AG09319 (cell line): ENCODE data around the gene PALLD.

Source experiments
- DNase-seq: peaks from one replicate; pipeline ENCODE4 v3.0.0-alpha.2; 2010; ENCODE audit warnings: low read depth; ENCODE audit errors: extremely low read depth
- TF ChIP-seq, protein P1 (sequence below): IDR thresholded peaks from 2 replicates; pipeline ENCODE4 v1.5.1; 2011; ENCODE audit warnings: low read depth, mild to moderate bottlenecking, inconsistent platforms, low read length, moderate library complexity

The PALLD gene

DNA sequence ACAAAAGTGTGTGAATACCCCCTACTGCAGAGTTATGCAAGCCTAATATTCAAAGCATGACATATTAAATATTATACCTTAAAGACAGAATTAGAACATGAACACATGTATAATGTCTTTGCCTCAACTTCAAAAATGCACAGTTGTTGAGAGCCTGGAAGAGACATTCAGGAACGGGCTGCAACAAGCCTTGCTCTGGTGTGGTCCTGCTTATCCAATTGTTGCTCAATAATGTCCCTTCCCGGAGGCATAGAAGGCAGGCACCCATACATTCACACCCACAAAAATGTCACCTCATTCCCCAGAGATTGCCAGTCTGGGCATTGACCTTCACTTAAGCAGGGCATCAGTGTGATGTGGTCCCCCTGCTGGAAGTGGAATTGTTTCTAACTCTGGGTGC, 274.4 kb downstream of the PALLD start:
- TF ChIP-seq, protein P1, sequence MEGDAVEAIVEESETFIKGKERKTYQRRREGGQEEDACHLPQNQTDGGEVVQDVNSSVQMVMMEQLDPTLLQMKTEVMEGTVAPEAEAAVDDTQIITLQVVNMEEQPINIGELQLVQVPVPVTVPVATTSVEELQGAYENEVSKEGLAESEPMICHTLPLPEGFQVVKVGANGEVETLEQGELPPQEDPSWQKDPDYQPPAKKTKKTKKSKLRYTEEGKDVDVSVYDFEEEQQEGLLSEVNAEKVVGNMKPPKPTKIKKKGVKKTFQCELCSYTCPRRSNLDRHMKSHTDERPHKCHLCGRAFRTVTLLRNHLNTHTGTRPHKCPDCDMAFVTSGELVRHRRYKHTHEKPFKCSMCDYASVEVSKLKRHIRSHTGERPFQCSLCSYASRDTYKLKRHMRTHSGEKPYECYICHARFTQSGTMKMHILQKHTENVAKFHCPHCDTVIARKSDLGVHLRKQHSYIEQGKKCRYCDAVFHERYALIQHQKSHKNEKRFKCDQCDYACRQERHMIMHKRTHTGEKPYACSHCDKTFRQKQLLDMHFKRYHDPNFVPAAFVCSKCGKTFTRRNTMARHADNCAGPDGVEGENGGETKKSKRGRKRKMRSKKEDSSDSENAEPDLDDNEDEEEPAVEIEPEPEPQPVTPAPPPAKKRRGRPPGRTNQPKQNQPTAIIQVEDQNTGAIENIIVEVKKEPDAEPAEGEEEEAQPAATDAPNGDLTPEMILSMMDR, result no peak
- DNase-seq, result no peak

DNA sequence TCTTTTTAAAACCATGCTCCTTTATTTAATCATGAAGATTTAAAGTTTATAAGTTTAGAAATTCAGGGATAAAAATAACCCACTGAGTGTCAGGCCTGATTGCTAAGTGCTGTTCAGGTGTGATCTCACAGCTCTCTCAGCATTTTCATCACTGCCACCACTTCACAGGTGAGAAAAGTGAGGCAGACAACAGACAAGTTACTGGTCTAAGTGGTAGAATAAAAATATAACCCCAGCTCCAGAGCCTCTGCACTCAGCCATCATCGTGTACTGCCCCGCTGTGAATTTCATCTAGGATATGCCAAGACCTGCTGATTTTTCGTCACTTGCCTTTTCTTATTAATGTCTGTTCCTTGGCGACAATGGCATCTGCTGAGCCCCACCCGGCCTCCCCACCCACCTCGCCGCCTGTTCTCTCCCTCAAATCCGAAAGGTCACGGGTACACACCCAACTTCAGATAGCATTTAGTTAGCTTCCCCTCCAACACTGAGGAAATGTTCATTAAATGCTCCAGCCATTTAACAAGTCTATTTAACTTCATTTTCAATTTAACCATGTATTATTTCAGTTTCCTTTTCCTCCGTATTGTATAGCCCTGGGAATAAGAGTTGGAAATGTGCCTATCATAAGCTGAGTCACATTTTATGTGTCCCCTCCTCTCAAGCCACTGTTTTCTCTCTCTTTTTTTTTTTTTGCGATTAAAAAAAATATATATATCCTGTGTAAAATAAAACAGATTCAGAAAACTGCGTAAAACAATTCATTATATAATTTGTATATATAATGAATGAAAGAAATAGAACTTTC, 276.7 kb downstream of the PALLD start:
- TF ChIP-seq, protein P1, result no peak
- no peak for DNase-seq

DNA sequence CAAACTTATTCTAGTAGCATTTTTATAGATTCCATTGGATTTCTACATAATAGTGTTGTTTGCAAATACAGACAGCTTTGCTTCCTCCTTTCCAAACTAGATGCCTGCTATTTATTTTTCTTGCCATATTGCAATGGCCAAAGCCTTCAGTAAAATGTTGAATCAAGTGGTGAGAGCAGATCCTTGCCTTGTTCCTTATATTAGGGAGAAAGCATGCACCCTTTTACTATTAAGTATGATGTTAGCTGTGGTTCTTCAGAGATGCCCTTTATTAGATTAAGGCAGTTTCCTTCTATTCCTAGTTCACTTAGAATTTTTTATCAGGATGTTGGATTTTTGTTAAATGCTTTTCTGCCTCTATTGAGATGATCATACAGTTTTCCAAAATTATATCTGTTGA, 279.5 kb downstream of the PALLD start:
- DNase-seq, result no peak
- TF ChIP-seq, protein P1, result no peak

DNA sequence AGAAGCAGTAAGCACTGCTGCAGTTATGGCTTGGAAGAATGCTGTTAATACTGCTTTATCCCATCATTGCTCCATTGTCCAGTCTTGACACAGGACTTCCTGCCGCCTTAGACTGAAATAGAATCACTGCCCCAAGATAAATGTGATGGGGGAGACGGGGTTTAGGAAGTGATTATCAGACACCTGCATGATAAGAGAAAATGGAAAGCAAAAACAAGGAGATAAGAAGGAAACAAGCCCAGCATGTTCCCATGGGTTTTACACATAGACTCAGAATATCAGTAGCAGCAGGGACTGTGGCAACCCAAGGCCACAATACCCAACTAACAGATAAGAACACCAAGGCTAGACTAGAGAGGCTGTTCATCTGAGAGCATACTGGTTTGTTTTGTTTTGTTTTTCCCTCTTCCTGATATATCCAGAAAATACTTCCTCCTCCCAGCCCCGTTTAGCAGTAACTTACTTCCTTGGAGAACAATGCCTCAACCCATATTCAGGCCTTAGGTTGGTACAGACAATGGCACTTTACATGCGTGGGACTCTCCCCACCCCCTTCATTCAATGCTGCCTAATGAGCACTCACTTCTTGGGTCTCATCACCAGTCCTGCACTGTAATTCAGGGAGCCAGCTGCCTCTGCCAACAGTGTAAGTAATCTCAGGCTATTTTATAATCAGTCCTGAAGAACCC, 280.6 kb downstream of the PALLD start:
- TF ChIP-seq, protein P1, result no peak
- DNase-seq, result no peak

DNA sequence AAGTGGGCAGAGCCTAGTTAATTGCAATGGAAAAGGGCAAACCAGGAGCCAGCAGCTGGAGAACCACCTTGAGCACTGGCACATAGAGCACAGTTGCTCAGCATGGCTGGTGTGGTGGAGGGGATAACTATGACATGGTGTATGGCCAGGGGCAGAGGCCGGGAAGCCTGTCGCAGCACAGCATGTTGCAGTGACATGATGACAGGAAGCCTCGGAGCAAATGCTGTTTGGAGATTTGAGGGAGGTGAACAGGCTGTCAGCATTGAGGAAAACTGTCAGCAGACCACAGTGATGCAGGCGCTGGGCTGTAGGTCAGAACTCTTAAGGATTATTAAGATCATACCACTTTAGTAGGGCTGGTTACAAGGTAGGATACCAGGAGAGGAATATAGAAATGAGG, 284.5 kb downstream of the PALLD start:
- no peak for DNase-seq
- TF ChIP-seq, protein P1, result no peak

DNA sequence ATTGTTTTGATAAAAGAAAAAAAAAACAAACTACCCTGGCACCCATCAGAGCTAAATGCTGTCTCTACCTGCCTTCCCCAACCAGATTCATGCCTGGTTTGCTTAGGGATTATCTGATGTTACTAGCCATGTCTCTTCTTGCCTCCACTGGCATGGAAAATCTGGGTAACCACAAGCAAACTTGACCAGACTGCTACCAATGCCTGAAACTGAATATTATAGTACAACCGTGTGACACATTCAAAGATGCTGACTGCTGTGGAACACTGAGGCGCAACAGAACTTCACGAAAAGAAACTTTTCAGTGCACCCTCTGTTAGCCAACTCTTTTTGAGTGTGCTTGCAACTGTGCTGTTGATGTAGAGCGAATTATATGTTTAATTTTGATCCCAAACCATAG, 285.1 kb downstream of the PALLD start:
- no peak for DNase-seq
- TF ChIP-seq, protein P1, result no peak

DNA sequence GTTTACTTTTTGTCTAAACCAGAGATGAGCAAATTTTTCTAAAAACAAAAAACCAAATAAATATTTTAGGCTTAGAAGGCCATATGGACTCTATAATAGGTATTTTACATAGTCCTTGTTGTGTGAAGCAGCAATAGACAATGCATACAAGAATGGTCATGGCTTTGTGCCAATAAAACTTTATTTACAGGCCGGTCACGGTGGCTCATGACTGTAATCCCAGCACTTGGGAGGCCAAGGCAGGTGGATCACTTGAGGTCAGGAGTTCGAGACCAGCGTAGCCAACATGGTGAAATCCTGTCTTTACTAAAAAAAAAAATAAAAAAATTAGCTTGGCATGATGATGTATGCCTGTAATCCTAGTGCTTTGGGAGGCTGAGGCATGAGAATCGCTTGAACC, 285.6 kb downstream of the PALLD start:
- DNase-seq, result no peak
- TF ChIP-seq, protein P1, result no peak
